HEK293 (cell line): ENCODE measurements around the gene LRRC53.

ENCODE experiments used
- CTCF ChIA-PET: fragments of 350-600 bp; formaldehyde crosslinking; extraction: SDS; loops from one replicate; lab custom pipeline; 2021; ENCODE audit warnings: antibody characterized with exemption; lab: Yijun Ruan, JAX
- POLR2A ChIA-PET: fragments of 300-600 bp; formaldehyde crosslinking; extraction: SDS; loops from one replicate; lab custom pipeline; 2020; ENCODE audit warnings: antibody characterized with exemption, inconsistent platforms; lab: Yijun Ruan, JAX
- H3K27ac ChIP-seq: fragments of 200-500 bp; sonication (Bioruptor generic); 2 replicates; pipeline ENCODE4 v1.5.1; 2014; ENCODE audit warnings: low read depth, low read length, control low read depth, inconsistent platforms; ENCODE audit errors: extremely low read depth
- H3K36me3 ChIP-seq, 2 experiments: fragments of 200-500 bp in 1 of 2; sonication (Bioruptor generic) in 1 of 2; 1 replicate in 1 of 2; 2 replicates in 1 of 2; pipeline ENCODE4 v1.5.1; 2014 to 2017; ENCODE audit warnings: inconsistent platforms in 2 of 2, low read length in 2 of 2; ENCODE audit not compliant: control insufficient read depth in 2 of 2, insufficient read depth in 1 of 2
- H3K4me1 ChIP-seq: fragments of 200-500 bp; sonication (Bioruptor generic); 2 replicates; pipeline ENCODE4 v1.5.1; 2014; ENCODE audit warnings: mild to moderate bottlenecking, low read length, inconsistent platforms; ENCODE audit not compliant: control insufficient read depth, insufficient read depth
- H3K4me3 ChIP-seq: 2 replicates; pipeline ENCODE4 v1.5.1; 2011; ENCODE audit warnings: low read depth, mild to moderate bottlenecking, control low read depth, low read length, moderate library complexity
- H3K9me3 ChIP-seq: fragments of 200-500 bp; sonication (Bioruptor generic); 2 replicates; pipeline ENCODE4 v1.5.1; 2014; ENCODE audit warnings: low read depth, low read length, inconsistent platforms; ENCODE audit not compliant: control insufficient read depth, insufficient read depth
- GLI4 ChIP-seq: fragments of 450-650 bp; formaldehyde crosslinking; IDR thresholded peaks from 2 replicates; pipeline ENCODE4 v1.5.1; 2016; ENCODE audit warnings: missing biosample characterization, missing genetic modification characterization
- HOXA7 ChIP-seq: sonication (generic); formaldehyde crosslinking; IDR thresholded peaks from 2 replicates; pipeline ENCODE4 v1.8.1; 2022; ENCODE audit warnings: missing genetic modification reagents, borderline replicate concordance
- ZBTB10 ChIP-seq: fragments of 450-650 bp; formaldehyde crosslinking; IDR thresholded peaks from 2 replicates; pipeline ENCODE4 v1.5.1; 2016; ENCODE audit warnings: missing biosample characterization, missing genetic modification characterization
- ZFP41 ChIP-seq: fragments of 450-650 bp; formaldehyde crosslinking; IDR thresholded peaks from 2 replicates; pipeline ENCODE4 v1.5.1; 2016; ENCODE audit warnings: missing biosample characterization, missing genetic modification characterization, borderline replicate concordance
- ZNF121 ChIP-seq: fragments of 450-650 bp; formaldehyde crosslinking; IDR thresholded peaks from 2 replicates; pipeline ENCODE4 v1.5.1; 2016; ENCODE audit warnings: missing biosample characterization, missing genetic modification characterization
- ZNF146 ChIP-seq: fragments of 450-650 bp; formaldehyde crosslinking; IDR thresholded peaks from 2 replicates; pipeline ENCODE4 v1.5.1; 2016; ENCODE audit warnings: missing biosample characterization, missing genetic modification characterization
- ZNF2 ChIP-seq: fragments of 450-650 bp; formaldehyde crosslinking; IDR thresholded peaks from 2 replicates; pipeline ENCODE4 v1.5.1; 2016; ENCODE audit warnings: missing biosample characterization, missing genetic modification characterization
- ZNF211 ChIP-seq: fragments of 450-650 bp; formaldehyde crosslinking; IDR thresholded peaks from 2 replicates; pipeline ENCODE4 v1.5.1; 2016; ENCODE audit warnings: low read depth, missing biosample characterization, missing genetic modification characterization
- ZNF302 ChIP-seq: fragments of 450-650 bp; formaldehyde crosslinking; IDR thresholded peaks from 2 replicates; pipeline ENCODE4 v1.5.1; 2016; ENCODE audit warnings: missing biosample characterization, missing genetic modification characterization, low read depth
- ZNF394 ChIP-seq: fragments of 450-650 bp; formaldehyde crosslinking; IDR thresholded peaks from 2 replicates; pipeline ENCODE4 v1.5.1; 2016; ENCODE audit warnings: missing biosample characterization, missing genetic modification characterization, mild to moderate bottlenecking, moderate library complexity, borderline replicate concordance
- ZNF423 ChIP-seq: fragments of 450-650 bp; formaldehyde crosslinking; IDR thresholded peaks from 2 replicates; pipeline ENCODE4 v1.5.1; 2016; ENCODE audit warnings: missing biosample characterization, missing genetic modification characterization
- ZNF580 ChIP-seq: fragments of 450-650 bp; formaldehyde crosslinking; IDR thresholded peaks from 2 replicates; pipeline ENCODE4 v1.5.1; 2016; ENCODE audit warnings: missing biosample characterization, missing genetic modification characterization
- ZNF701 ChIP-seq: fragments of 450-650 bp; formaldehyde crosslinking; IDR thresholded peaks from 2 replicates; pipeline ENCODE4 v1.5.1; 2016; ENCODE audit warnings: missing biosample characterization, missing genetic modification characterization
- ZNF76 ChIP-seq: fragments of 450-650 bp; formaldehyde crosslinking; IDR thresholded peaks from 2 replicates; pipeline ENCODE4; 2016; ENCODE audit warnings: low read depth, missing biosample characterization, missing genetic modification characterization, borderline replicate concordance
- ZSCAN4 ChIP-seq: fragments of 450-650 bp; formaldehyde crosslinking; IDR thresholded peaks from 2 replicates; pipeline ENCODE4 v1.5.1; 2017; ENCODE audit warnings: missing biosample characterization, missing genetic modification characterization
- TF ChIP-seq, protein P1 (sequence below): fragments of 450-650 bp; formaldehyde crosslinking; IDR thresholded peaks from 2 replicates; pipeline ENCODE4 v1.5.1; 2016; ENCODE audit warnings: missing biosample characterization, missing genetic modification characterization
- TF ChIP-seq, protein P2 (sequence below): fragments of 450-650 bp; formaldehyde crosslinking; IDR thresholded peaks from 2 replicates; pipeline ENCODE4 v1.5.1; 2016; ENCODE audit warnings: missing biosample characterization, missing genetic modification characterization
- TF ChIP-seq, protein P3 (sequence below): IDR thresholded peaks from 2 replicates; pipeline ENCODE4 v1.6.1; 2011; ENCODE audit warnings: mild to moderate bottlenecking, low read depth, low read length, borderline replicate concordance

The LRRC53 gene

GRCh38 chr1:74481607-74482006, 30.8 kb downstream of the LRRC53 start (continued):
- TF ChIP-seq ZNF394, result no peak
- no peak for TF ChIP-seq ZNF302
- TF ChIP-seq GLI4, result no peak
- no peak for TF ChIP-seq ZNF146
- TF ChIP-seq, protein P1, sequence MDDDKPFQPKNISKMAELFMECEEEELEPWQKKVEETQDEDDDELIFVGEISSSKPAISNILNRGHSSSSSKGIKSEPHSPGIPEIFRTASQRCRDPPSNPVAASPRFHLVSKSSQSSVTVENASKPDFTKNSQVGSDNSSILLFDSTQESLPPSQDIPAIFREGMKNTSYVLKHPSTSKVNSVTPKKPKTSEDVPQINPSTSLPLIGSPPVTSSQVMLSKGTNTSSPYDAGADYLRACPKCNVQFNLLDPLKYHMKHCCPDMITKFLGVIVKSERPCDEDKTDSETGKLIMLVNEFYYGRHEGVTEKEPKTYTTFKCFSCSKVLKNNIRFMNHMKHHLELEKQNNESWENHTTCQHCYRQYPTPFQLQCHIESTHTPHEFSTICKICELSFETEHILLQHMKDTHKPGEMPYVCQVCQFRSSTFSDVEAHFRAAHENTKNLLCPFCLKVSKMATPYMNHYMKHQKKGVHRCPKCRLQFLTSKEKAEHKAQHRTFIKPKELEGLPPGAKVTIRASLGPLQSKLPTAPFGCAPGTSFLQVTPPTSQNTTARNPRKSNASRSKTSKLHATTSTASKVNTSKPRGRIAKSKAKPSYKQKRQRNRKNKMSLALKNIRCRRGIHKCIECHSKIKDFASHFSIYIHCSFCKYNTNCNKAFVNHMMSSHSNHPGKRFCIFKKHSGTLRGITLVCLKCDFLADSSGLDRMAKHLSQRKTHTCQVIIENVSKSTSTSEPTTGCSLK, result no peak

DNA sequence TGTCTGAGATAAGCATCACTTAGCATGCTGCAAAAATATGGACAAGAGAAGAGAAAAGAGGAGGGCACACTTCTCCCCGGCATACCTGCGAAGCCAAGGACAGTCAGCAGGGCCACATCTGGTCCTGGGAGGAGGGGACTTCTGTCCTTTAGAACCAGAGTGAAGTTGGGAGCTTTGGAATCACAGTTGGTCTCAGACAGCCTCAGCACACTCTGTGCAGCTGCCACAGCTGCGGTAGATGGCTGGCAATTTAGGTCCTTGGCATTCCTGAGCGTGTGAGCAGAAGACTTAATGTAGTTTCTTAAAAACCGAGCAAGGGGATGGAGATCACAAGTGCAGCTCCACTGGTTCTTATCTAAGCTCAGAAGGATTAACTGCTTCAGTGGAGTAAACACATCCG, 32.3 kb downstream of the LRRC53 start:
- H3K27ac ChIP-seq, result no peak overlapping the region
- no peak for TF ChIP-seq ZNF423
- no peak for TF ChIP-seq ZBTB10
- TF ChIP-seq ZFP41 (tag by site-specific recombination), result no peak
- TF ChIP-seq ZSCAN4 (tag by site-specific recombination), result no peak
- TF ChIP-seq, protein P2, sequence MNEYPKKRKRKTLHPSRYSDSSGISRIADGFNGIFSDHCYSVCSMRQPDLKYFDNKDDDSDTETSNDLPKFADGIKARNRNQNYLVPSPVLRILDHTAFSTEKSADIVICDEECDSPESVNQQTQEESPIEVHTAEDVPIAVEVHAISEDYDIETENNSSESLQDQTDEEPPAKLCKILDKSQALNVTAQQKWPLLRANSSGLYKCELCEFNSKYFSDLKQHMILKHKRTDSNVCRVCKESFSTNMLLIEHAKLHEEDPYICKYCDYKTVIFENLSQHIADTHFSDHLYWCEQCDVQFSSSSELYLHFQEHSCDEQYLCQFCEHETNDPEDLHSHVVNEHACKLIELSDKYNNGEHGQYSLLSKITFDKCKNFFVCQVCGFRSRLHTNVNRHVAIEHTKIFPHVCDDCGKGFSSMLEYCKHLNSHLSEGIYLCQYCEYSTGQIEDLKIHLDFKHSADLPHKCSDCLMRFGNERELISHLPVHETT (tag by site-specific recombination), result no peak
- no peak for TF ChIP-seq ZNF701 (tag by site-specific recombination)
- TF ChIP-seq ZNF580, result no peak
- no peak for TF ChIP-seq HOXA7
- TF ChIP-seq, protein P3, sequence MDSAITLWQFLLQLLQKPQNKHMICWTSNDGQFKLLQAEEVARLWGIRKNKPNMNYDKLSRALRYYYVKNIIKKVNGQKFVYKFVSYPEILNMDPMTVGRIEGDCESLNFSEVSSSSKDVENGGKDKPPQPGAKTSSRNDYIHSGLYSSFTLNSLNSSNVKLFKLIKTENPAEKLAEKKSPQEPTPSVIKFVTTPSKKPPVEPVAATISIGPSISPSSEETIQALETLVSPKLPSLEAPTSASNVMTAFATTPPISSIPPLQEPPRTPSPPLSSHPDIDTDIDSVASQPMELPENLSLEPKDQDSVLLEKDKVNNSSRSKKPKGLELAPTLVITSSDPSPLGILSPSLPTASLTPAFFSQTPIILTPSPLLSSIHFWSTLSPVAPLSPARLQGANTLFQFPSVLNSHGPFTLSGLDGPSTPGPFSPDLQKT, result no peak
- no peak for TF ChIP-seq ZNF121 (tag by site-specific recombination)
- no peak for TF ChIP-seq ZNF2
- no peak for TF ChIP-seq ZNF211 (tag by site-specific recombination)
- TF ChIP-seq ZNF76 (tag by site-specific recombination), result no peak
- TF ChIP-seq, all 188 proteins: peak for 0
- no peak overlapping the region for H3K4me3 ChIP-seq
- no peaks in the 10 kb centered on the region for H3K4me1 ChIP-seq
- CTCF ChIA-PET, result no interaction called here
- H3K36me3 ChIP-seq, result no peaks in the 10 kb centered on the region
- POLR2A ChIA-PET, result no interaction called here
- H3K9me3 ChIP-seq, result no peaks in the 10 kb centered on the region
